C4-2B (cell line): Measurements from ENCODE around the gene ELMO3.

Source experiments
- CTCF ChIP-seq: fragments of 450-650 bp; conservative IDR thresholded peaks from 2 replicates; pipeline ENCODE4 v1.5.1; 2017; ENCODE audit warnings: mild to moderate bottlenecking
- ZFX ChIP-seq: fragments of 450-650 bp; IDR thresholded peaks from 2 replicates; pipeline ENCODE4 v1.6.1; 2017

GRCh38 chr16:67166598-67167168, 32.2 kb upstream of the ELMO3 start:
- TF ChIP-seq CTCF: no peak
- TF ChIP-seq ZFX: no peak
